ENCODE results near the gene EYA4.

EYA4 gene

DNA sequence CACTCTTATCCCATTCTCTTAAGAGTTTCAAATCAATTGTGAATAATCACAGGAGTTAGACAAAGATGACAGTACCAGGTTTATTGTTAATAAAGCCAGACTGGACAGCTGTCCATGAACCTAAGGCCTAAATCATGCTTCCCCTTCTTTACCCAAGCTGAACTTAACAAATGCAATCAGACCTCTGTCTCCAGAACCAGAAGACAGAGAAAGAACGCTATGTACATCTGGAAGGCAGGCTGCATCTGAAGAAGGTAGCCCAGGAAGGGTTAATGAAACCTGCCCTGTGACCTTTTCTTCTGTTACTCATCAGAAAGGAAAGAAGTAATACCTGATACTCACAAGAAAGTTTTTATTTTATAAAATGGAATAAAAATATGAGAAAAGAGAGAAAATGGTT is 118.6 kb downstream of the EYA4 start:
- DNase-seq (ENCODE audit: low read depth), result no peak
- no peak overlapping the region for H3K4me3 ChIP-seq (ENCODE audit: low read depth, low read length)
- TF ChIP-seq MAX (IDR thresholded peaks at IDR 0.05; ENCODE audit: low read depth, low read length), result no peak
- TF ChIP-seq, protein P1, sequence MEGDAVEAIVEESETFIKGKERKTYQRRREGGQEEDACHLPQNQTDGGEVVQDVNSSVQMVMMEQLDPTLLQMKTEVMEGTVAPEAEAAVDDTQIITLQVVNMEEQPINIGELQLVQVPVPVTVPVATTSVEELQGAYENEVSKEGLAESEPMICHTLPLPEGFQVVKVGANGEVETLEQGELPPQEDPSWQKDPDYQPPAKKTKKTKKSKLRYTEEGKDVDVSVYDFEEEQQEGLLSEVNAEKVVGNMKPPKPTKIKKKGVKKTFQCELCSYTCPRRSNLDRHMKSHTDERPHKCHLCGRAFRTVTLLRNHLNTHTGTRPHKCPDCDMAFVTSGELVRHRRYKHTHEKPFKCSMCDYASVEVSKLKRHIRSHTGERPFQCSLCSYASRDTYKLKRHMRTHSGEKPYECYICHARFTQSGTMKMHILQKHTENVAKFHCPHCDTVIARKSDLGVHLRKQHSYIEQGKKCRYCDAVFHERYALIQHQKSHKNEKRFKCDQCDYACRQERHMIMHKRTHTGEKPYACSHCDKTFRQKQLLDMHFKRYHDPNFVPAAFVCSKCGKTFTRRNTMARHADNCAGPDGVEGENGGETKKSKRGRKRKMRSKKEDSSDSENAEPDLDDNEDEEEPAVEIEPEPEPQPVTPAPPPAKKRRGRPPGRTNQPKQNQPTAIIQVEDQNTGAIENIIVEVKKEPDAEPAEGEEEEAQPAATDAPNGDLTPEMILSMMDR (IDR thresholded peaks at IDR 0.05; ENCODE audit: low read depth, low read length), result no peak
- TF ChIP-seq POLR2A (IDR thresholded peaks at IDR 0.05; ENCODE audit: extremely low read depth, insufficient read length), result no peak
- TF ChIP-seq MYC (IDR thresholded peaks at IDR 0.05; ENCODE audit: low read depth, low read length), result no peak

DNA sequence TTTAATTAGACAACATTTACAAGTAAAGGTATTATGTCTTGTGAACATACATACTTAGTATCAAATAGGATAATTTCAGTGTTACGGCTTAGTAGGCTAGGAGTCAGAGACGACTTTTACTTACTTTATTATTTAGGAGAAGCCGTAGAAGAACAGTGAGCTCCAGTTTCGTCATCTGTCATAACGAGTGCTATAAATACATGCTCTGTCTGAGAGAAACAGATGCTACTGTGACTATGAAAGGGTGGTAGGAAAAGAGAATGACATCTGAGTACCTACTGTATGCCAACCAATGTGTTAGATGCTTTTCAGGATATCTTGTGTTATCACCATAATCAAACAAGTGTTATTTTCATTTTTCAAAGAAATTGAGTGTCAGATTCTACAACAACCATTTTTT is 119.0 kb downstream of the EYA4 start:
- H3K4me3 ChIP-seq (ENCODE audit: low read depth, low read length), result no peak overlapping the region
- DNase-seq (ENCODE audit: low read depth), result no peak
- TF ChIP-seq POLR2A (IDR thresholded peaks at IDR 0.05; ENCODE audit: extremely low read depth, insufficient read length) (no peak), MYC (IDR thresholded peaks at IDR 0.05; ENCODE audit: low read depth, low read length) (no peak), MAX (IDR thresholded peaks at IDR 0.05; ENCODE audit: low read depth, low read length) (no peak)
- TF ChIP-seq, protein P1 (IDR thresholded peaks at IDR 0.05; ENCODE audit: low read depth, low read length), result no peak

DNA sequence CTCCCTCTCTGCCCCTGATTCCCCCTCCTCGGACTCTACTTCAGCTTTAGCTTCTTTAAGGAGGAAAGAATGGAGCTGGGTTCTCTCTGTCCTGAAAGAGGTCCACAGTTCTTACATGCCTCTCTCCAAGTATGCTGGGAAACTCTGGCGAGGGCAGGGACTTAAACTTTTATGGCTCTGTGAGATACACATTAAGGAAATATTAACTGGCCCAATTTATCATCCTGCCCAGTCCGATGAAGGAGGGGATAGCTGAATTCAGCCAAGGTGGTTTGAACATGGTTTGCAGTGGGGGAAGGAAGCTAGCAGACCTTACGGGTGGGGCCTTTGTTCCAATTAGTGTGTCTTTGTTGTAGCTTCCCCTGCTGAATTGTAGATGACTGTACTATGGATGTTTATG is 121.7 kb downstream of the EYA4 start:
- DNase-seq (ENCODE audit: low read depth), result no peak
- no peak overlapping the region for H3K4me3 ChIP-seq (ENCODE audit: low read depth, low read length)
- TF ChIP-seq, protein P1 (IDR thresholded peaks at IDR 0.05; ENCODE audit: low read depth, low read length), result no peak

DNA sequence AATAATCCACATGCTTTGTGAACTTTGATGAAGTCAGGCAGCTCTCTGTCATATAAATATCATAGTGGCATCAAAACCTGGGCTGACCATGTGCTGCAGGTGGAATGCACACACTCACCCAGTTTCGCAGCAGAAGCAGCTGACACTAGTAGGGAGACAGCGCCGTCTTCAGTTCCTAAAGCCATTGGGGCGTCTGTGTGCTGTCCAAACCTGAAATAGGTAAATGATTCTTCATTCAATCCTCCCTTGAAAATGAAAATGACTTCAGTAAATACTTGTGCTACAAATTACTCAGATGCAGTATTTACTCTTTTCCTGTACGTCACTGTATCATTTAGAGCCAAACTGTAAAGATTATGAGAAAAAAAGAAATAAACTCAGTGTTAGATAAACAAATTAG is 127.5 kb downstream of the EYA4 start:
- no peak for DNase-seq (ENCODE audit: low read depth)
- H3K4me3 ChIP-seq (ENCODE audit: low read depth, low read length), result no peak overlapping the region
- TF ChIP-seq MAX (IDR thresholded peaks at IDR 0.05; ENCODE audit: low read depth, low read length) (no peak), POLR2A (IDR thresholded peaks at IDR 0.05; ENCODE audit: extremely low read depth, insufficient read length) (no peak), MYC (IDR thresholded peaks at IDR 0.05; ENCODE audit: low read depth, low read length) (no peak)
- TF ChIP-seq, protein P1 (IDR thresholded peaks at IDR 0.05; ENCODE audit: low read depth, low read length), result no peak

GRCh38 chr6:133369773-133370272 is 128.7 kb downstream of the EYA4 start:
- TF ChIP-seq, protein P1 (IDR thresholded peaks at IDR 0.05; ENCODE audit: low read depth, low read length), result no peak
- no peak for TF ChIP-seq MYC (IDR thresholded peaks at IDR 0.05; ENCODE audit: low read depth, low read length)
- DNase-seq (ENCODE audit: low read depth), result no peak
- no peak overlapping the region for H3K4me3 ChIP-seq (ENCODE audit: low read depth, low read length)

DNA sequence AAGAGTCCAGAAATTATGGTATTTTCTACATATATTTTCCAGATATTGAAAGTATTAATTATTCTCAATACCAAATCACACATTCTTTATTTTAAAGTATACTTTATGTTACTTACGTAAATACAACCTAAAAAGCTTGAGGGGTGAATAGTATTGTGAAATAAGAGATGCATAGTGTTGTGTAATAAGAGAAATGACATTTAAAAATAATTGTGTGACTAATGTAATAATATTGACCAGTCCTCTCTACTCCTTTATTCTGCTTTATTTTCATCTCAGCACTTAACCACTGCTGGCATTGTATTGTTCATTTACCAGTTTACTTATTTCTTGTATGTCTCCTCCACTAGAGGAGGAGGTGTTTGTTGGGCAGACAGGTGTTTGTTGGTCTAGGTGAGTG is 135.6 kb downstream of the EYA4 start:
- DNase-seq (ENCODE audit: low read depth), result no peak
- no peak overlapping the region for H3K4me3 ChIP-seq (ENCODE audit: low read depth, low read length)
- TF ChIP-seq, protein P1 (IDR thresholded peaks at IDR 0.05; ENCODE audit: low read depth, low read length), result no peak
- TF ChIP-seq MYC (IDR thresholded peaks at IDR 0.05; ENCODE audit: low read depth, low read length), result no peak
- TF ChIP-seq POLR2A (IDR thresholded peaks at IDR 0.05; ENCODE audit: extremely low read depth, insufficient read length), result no peak
- TF ChIP-seq MAX (IDR thresholded peaks at IDR 0.05; ENCODE audit: low read depth, low read length), result no peak
